Endodermal cell (in vitro differentiated cells): ENCODE data around the gene HYCC1. TPM values are rescaled to one million over a fixed set of nuclear protein-coding genes. Genes with fewer than 3 reads are reported as not detected.

ENCODE experiments used
- DNase-seq: peaks from one replicate; pipeline ENCODE4 v3.0.0-alpha.2; 2017
- H3K27ac ChIP-seq: 2 replicates; pipeline ENCODE4 v1.5.1; 2013; ENCODE audit warnings: mild to moderate bottlenecking, low read depth, low read length, moderate library complexity
- H3K27me3 ChIP-seq: 2 replicates; pipeline ENCODE4 v1.6.1; 2013; ENCODE audit warnings: mild to moderate bottlenecking, low read length, moderate library complexity; ENCODE audit not compliant: insufficient read depth, control insufficient read depth, poor library complexity, severe bottlenecking
- H3K36me3 ChIP-seq: 2 replicates; pipeline ENCODE4 v1.7.0; 2013; ENCODE audit warnings: mild to moderate bottlenecking, low read length, moderate library complexity; ENCODE audit not compliant: control insufficient read depth, insufficient read depth
- H3K4me1 ChIP-seq: one replicate; pipeline ENCODE4 v1.7.0; 2013; ENCODE audit warnings: low read length; ENCODE audit not compliant: control insufficient read depth, insufficient read depth
- H3K4me3 ChIP-seq: 2 replicates; pipeline ENCODE4 v1.5.1; 2013; ENCODE audit warnings: mild to moderate bottlenecking, low read length, moderate library complexity
- H3K9ac ChIP-seq: 2 replicates; pipeline ENCODE4 v1.6.1; 2013; ENCODE audit warnings: mild to moderate bottlenecking, low read length, moderate library complexity; ENCODE audit not compliant: poor library complexity, severe bottlenecking; ENCODE audit errors: extremely low read depth
- H3K9me3 ChIP-seq: 2 replicates; pipeline ENCODE4 v1.6.1; 2013; ENCODE audit warnings: mild to moderate bottlenecking, low read length, moderate library complexity; ENCODE audit not compliant: control insufficient read depth
- H3K27ac Mint-ChIP-seq: 2 replicates; pipeline ENCODE4 v1.8.0; 2020; ENCODE audit warnings: mixed read lengths
- H3K27me3 Mint-ChIP-seq: 2 replicates; pipeline ENCODE4 v1.8.0; 2021; ENCODE audit warnings: mild to moderate bottlenecking, mixed read lengths; ENCODE audit not compliant: insufficient read depth
- H3K36me3 Mint-ChIP-seq: 2 replicates; pipeline ENCODE4 v1.8.0; 2020; ENCODE audit warnings: low read depth, mixed read lengths
- H3K4me1 Mint-ChIP-seq: 2 replicates; pipeline ENCODE4 v1.8.0; 2020; ENCODE audit warnings: mixed read lengths
- H3K4me3 Mint-ChIP-seq: 2 replicates; pipeline ENCODE4 v1.8.0; 2020; ENCODE audit warnings: mild to moderate bottlenecking, moderate library complexity, mixed read lengths
- H3K9me3 Mint-ChIP-seq: 2 replicates; pipeline ENCODE4 v1.8.0; 2020; ENCODE audit warnings: mild to moderate bottlenecking, mixed read lengths
- WGBS, 2 experiments: methylation state at CpG; one replicate each; pipeline versions ENCODE4 v1.1.5 to v1.1.7; 2013; ENCODE audit warnings: missing lambda C conversion rate in 2 of 2, mixed read lengths in 1 of 2; ENCODE audit not compliant: insufficient coverage in 1 of 2, insufficient read length in 1 of 2; 5-methylcytosine and 5-hydroxymethylcytosine counted together
- total RNA-seq, 2 donors: library from RNA; stranded (reverse); fragmentation: NEBNext Ultra II Directional in 1 of 2; extraction: Animal tissue kit (Norgen Biotek cat#: 25700) in 1 of 2; gene quantifications; 2 replicates in 1 of 2; 3 replicates in 1 of 2; pipeline ENCODE4 v1.2.1, GENCODE V29; 2021
- TF ChIP-seq, protein P1 (sequence below): fragments of 200-600 bp; sonication (generic); conservative IDR thresholded peaks from 2 replicates; pipeline ENCODE4 v1.5.0; 2021; ENCODE audit warnings: antibody characterized with exemption, mild to moderate bottlenecking

The HYCC1 gene
- total RNA-seq, 2 donors from 2014 or later: 92.1 to 138 TPM

DNA sequence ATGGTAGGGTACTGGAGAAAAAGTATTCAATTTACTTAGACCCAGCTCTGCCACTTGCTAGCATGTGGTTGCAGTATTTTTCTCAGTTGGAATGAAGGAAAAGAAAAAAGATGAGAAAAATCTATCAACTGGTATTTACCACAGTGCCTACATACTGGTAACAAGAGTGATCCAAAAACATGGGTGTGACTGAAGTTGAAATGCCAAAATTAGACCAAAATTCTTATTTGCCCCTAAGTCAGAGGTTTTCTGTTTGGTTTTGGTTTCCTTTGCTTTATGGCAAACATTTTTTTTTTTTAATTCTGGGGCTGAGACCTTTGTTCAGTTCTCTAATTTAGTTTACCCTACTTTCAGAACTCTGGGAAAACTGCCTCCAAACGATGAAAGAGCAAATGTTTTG lies 12.3 kb downstream of the HYCC1 start:
- Histone ChIP-seq H3K4me1 (no peaks in the 10 kb centered on the region), H3K27me3 (no peaks in the 10 kb centered on the region), H3K9me3 (no peaks in the 10 kb centered on the region), H3K4me3 (no peak overlapping the region), H3K27ac (no peak overlapping the region), H3K9ac (no peak overlapping the region), H3K36me3 (no peaks in the 10 kb centered on the region)
- TF ChIP-seq, protein P1, sequence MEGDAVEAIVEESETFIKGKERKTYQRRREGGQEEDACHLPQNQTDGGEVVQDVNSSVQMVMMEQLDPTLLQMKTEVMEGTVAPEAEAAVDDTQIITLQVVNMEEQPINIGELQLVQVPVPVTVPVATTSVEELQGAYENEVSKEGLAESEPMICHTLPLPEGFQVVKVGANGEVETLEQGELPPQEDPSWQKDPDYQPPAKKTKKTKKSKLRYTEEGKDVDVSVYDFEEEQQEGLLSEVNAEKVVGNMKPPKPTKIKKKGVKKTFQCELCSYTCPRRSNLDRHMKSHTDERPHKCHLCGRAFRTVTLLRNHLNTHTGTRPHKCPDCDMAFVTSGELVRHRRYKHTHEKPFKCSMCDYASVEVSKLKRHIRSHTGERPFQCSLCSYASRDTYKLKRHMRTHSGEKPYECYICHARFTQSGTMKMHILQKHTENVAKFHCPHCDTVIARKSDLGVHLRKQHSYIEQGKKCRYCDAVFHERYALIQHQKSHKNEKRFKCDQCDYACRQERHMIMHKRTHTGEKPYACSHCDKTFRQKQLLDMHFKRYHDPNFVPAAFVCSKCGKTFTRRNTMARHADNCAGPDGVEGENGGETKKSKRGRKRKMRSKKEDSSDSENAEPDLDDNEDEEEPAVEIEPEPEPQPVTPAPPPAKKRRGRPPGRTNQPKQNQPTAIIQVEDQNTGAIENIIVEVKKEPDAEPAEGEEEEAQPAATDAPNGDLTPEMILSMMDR: no peak
- H3K27ac Mint-ChIP-seq: no peak overlapping the region
- DNase-seq: no peak
- no peaks in the 10 kb centered on the region for H3K27me3 Mint-ChIP-seq
- H3K9me3 Mint-ChIP-seq: no peaks in the 10 kb centered on the region
- WGBS, 2 experiments: no CpG with 5 or more reads among the region's 1 CpG
- H3K36me3 Mint-ChIP-seq: no peaks in the 10 kb centered on the region
- H3K4me3 Mint-ChIP-seq: no peak overlapping the region
- peaks cover 22% of the 10 kb centered on the region for H3K4me1 Mint-ChIP-seq

DNA sequence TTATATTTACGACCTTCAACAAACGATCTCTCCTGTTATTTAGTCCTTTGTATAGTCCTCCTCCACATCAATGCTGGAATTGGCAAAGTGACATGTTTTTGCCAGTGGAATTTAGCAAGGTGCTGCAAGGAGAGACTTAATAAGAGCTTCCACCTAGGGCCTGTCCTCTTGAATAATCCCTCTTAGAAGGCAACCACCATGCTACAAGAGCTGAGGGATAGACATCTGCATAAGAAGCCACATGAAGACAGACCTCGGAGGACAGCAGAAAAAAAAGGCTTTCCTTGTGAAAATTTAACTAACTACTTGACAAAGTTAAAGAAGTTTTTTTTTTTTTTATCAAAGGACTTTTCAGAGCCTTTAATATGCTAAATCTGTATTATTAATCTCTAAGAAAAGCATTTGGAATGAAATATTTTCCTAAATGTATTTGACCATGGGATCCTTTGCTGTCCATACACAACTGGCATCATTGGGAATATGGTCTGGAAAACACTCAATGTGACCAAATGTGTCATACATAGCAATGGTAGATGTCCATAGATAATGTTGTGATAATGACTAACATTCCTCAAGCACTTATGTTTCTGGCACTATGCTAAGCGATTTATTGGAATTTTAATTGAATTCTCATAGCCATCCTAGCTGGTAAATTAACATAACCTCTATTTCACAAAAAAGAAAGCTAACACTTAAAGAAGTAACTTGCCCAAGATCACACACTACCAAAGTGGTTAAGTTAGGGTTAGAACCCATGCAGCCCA lies 13.2 kb downstream of the HYCC1 start:
- Histone ChIP-seq H3K9ac (no peak overlapping the region), H3K27me3 (no peaks in the 10 kb centered on the region), H3K27ac (no peak overlapping the region), H3K9me3 (no peaks in the 10 kb centered on the region), H3K4me1 (no peaks in the 10 kb centered on the region), H3K36me3 (no peaks in the 10 kb centered on the region), H3K4me3 (no peak overlapping the region)
- H3K9me3 Mint-ChIP-seq: no peaks in the 10 kb centered on the region
- no peaks in the 10 kb centered on the region for H3K36me3 Mint-ChIP-seq
- TF ChIP-seq, protein P1: no peak
- DNase-seq: no peak
- no peaks in the 10 kb centered on the region for H3K27me3 Mint-ChIP-seq
- 94 to 100% methylated on average over 2 to 4 of the region's 4 CpGs for WGBS, 2 experiments
- no peak overlapping the region for H3K4me3 Mint-ChIP-seq
- no peak overlapping the region for H3K27ac Mint-ChIP-seq
- peaks cover 21% of the 10 kb centered on the region for H3K4me1 Mint-ChIP-seq

- Histone ChIP-seq H3K9me3 (no peaks in the 10 kb centered on the region), H3K9ac (no peak overlapping the region), H3K36me3 (no peaks in the 10 kb centered on the region), H3K27me3 (no peaks in the 10 kb centered on the region), H3K27ac (peak overlapping the region; percentile 74), H3K4me3 (no peak overlapping the region), H3K4me1 (no peaks in the 10 kb centered on the region)
- no peaks in the 10 kb centered on the region for H3K27me3 Mint-ChIP-seq
- no peaks in the 10 kb centered on the region for H3K36me3 Mint-ChIP-seq
- no peak overlapping the region for H3K27ac Mint-ChIP-seq
- WGBS, 2 experiments: 90 to 96% methylated on average over 2 of the region's 2 CpGs
- TF ChIP-seq, protein P1: no peak
- DNase-seq: no peak
- H3K9me3 Mint-ChIP-seq: no peaks in the 10 kb centered on the region
- peaks cover 21% of the 10 kb centered on the region for H3K4me1 Mint-ChIP-seq
- H3K4me3 Mint-ChIP-seq: no peak overlapping the region
Measured at GRCh38 chr7:22998519-22998896, 15.4 kb downstream of the HYCC1 start.
